ENCODE data around the gene ABHD16B. TPM values are rescaled to one million over a fixed set of nuclear protein-coding genes. Genes with fewer than 3 reads are reported as not detected.
"Not testable (repeated sequence)": the region's sequence is repeated elsewhere in the genome, so short reads cannot be mapped to it uniquely, and the experiment has no call there.

Gene ABHD16B
- total RNA-seq, 1 donor from 2014 or later: not detected

GRCh38 chr20:63878899-63879663, 17.8 kb downstream of the ABHD16B start:
- H3K9me3 ChIP-seq: no peaks in the 10 kb centered on the region
- H3K36me3 ChIP-seq: peaks cover 90% of the 10 kb centered on the region
- no peaks in the 10 kb centered on the region for H3K4me1 ChIP-seq
- no peak for DNase-seq
- ATAC-seq: no peak
- TF ChIP-seq CTCF (IDR thresholded peaks at IDR 0.05): no peak
- H3K27me3 ChIP-seq (ENCODE audit: low read depth): no peaks in the 10 kb centered on the region
- no peak overlapping the region for H3K4me3 ChIP-seq
- H3K27ac ChIP-seq: no peak overlapping the region
- intact Hi-C loops (cut with DNase I): no loop called here

- ATAC-seq; H3K9me3 ChIP-seq; intact Hi-C loops (cut with DNase I); H3K4me1 ChIP-seq; H3K4me3 ChIP-seq; H3K27me3 ChIP-seq (ENCODE audit: low read depth); DNase-seq; H3K27ac ChIP-seq: not testable (repeated sequence)
- peaks cover 90% of the 10 kb centered on the region for H3K36me3 ChIP-seq
These were observed 19.6 kb downstream of the ABHD16B start for GRCh38 chr20:63880901-63881300.

GRCh38 chr20:63881451-63882226, 20.3 kb downstream of the ABHD16B start:
- intact Hi-C loops (cut with DNase I): no loop called here
- Histone ChIP-seq H3K36me3 (peaks cover 86% of the 10 kb centered on the region), H3K4me1 (no peaks in the 10 kb centered on the region), H3K27me3 (ENCODE audit: low read depth) (no peaks in the 10 kb centered on the region), H3K9me3 (no peaks in the 10 kb centered on the region), H3K4me3 (no peak overlapping the region), H3K27ac (no peak overlapping the region)
- ATAC-seq (no peak), DNase-seq (no peak)
- TF ChIP-seq CTCF (IDR thresholded peaks at IDR 0.05): no peak

GRCh38 chr20:63882257-63883200, 21.2 kb downstream of the ABHD16B start:
- no peaks in the 10 kb centered on the region for H3K27me3 ChIP-seq (ENCODE audit: low read depth)
- intact Hi-C loops (cut with DNase I): no loop called here
- no peaks in the 10 kb centered on the region for H3K4me1 ChIP-seq
- ATAC-seq: no peak
- no peak for DNase-seq
- H3K9me3 ChIP-seq: no peaks in the 10 kb centered on the region
- H3K27ac ChIP-seq: no peak overlapping the region
- peaks cover 86% of the 10 kb centered on the region for H3K36me3 ChIP-seq
- H3K4me3 ChIP-seq: no peak overlapping the region
- no peak for TF ChIP-seq CTCF (IDR thresholded peaks at IDR 0.05)

- Histone ChIP-seq H3K27me3 (ENCODE audit: low read depth) (no peaks in the 10 kb centered on the region), H3K4me3 (no peak overlapping the region), H3K27ac (no peak overlapping the region), H3K4me1 (no peaks in the 10 kb centered on the region), H3K9me3 (no peaks in the 10 kb centered on the region), H3K36me3 (peaks cover 85% of the 10 kb centered on the region)
- intact Hi-C loops (cut with DNase I): no loop called here
- no peak for TF ChIP-seq CTCF (IDR thresholded peaks at IDR 0.05)
- DNase-seq: no peak
- no peak for ATAC-seq
These were observed 21.9 kb downstream of the ABHD16B start for GRCh38 chr20:63883201-63883593.

Data from lower lobe of right lung (tissue), 2 donors.